Measurements from ENCODE around the gene XRCC6.
"Not testable (repeated sequence)": the region's sequence is repeated elsewhere in the genome, so short reads cannot be mapped to it uniquely, and the experiment has no call there.

Gene XRCC6

DNA sequence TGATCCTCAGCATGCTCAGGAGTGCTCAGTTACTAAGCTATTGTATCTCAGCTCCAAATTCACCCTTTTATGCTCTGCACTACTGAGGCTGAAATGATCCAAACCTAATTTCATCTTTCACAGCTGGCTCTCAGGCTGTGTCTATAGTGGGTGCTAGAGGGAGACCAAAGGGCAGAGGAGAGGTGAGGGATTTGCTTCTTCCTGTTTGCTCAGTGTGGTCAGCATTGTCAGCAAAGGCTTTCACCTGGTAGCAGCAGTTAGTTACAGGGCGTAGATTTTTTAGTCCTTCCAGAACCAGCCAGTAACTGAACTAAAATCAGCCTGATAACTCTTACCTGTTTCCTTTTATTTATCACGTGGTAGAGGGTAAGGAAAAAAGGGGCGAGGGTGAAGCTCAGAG, 33.2 kb downstream of the XRCC6 start:
- DNase-seq: no peak

DNA sequence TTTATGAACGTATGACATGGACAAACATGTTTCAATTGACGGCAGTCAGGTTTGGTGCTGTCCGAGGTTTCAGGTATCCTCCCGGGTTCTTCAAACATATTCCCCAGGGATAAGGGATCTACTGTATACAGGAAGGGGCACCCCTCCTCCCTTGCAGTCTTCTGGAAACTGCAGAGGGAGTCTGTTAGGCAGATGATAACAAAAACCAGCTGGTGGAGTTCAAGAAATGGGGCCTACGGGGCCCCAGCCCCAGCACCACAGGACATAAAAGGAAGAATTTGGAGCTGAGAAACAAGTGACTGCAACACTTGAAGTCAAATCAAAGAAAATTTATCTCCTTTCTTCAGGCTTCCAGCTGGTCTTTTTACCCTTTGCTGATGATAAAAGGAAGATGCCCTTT, 35.5 kb downstream of the XRCC6 start:
- DNase-seq: no peak

DNA sequence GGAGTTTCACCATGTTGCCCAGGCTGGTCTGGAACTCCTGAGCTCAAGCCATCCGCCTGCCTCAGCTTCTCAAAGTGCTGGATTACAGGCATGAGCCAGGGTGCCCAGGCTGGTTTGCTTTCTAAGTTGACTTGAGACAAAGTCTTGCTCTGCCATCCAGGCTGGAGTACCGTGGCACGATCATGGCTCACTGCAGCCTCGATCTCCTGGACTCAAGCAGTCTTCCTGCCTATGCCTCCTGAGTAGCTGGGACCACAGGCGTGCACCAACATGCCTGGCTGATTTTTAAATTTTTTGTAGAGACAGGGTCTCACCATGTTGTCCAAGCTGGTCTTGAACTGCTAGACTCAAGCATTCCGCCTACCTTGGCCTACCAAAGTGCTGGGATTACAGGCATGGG, 36.6 kb downstream of the XRCC6 start:
- DNase-seq: no peak

- DNase-seq: no peak
These were observed 37.8 kb downstream of the XRCC6 start for GRCh38 chr22:41658869-41659268.

DNA sequence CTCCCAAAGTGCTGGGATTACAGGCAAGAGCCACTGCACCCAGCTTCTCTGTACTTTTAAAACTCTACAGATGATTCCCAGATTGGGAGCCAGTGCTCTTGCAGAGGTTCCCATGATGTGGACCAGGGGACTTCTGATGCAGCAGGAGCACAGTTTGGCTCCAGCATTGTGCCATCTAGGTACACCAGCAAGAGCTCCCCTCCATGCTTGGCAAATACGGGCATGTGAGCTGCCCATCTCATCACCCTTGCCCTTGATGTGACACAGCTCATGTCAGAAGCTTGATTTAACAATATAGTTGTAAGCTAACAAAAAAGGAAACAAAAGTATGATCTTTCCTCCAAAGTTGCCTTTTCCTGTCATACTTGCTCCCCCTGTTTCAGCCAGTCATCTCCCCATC, 38.8 kb downstream of the XRCC6 start:
- no peak for DNase-seq

DNA sequence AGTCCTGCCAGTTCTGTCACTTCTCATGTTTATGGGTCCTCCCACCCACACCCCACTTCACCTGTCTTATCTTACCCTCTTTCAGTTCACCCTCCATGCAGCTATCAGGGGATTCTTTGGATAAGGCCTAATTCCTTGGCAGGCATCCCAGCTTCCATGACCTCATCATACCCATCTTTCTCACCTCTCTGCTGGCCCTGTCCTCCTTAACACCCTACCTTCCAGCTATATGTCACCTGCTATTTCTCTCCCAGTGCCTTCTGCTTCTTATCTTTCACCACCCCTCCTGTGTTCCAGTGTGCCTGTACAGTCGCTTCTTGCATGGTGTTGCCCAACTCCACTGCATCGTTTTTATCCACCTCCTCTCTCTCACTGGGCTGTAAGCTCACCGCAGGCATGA, 39.3 kb downstream of the XRCC6 start:
- DNase-seq: no peak

DNA sequence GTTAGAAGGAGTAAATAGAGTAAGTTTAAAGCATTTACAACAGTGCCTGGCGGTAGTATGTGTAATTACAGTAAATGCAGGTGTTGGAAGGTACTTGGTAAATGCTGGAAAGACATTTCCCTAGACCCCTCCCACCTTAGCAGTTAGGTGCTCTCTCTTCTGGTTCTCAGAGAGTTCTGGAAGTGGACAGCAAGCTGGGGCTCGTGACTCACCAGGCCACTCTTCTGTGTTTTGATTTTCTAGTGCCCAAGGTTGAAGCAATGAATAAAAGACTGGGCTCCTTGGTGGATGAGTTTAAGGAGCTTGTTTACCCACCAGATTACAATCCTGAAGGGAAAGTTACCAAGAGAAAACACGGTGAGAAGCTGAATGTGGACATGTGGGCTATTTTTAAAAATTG, 40.0 kb downstream of the XRCC6 start:
- DNase-seq: no peak

DNA sequence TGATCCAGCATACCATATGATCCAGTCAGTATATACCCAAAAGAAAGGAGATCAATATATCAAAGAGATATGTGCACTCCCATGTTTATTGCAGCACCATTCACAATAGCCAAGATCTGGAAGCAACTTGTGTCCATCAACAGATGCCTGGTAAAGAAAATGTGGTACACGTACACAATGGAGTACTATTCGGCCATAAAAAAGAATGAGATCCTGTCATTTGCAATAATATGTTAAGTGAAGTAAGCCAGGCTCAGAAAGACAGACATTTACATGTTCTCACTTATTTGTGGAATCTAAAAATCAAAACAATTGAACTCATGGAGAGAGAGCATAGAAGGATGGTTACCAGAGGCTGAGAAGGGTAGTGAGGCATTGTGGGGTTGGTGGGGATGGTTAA, 40.6 kb downstream of the XRCC6 start:
- DNase-seq: no peak

- not testable (repeated sequence) for DNase-seq
These were observed 42.5 kb downstream of the XRCC6 start for GRCh38 chr22:41663594-41663993.

DNA sequence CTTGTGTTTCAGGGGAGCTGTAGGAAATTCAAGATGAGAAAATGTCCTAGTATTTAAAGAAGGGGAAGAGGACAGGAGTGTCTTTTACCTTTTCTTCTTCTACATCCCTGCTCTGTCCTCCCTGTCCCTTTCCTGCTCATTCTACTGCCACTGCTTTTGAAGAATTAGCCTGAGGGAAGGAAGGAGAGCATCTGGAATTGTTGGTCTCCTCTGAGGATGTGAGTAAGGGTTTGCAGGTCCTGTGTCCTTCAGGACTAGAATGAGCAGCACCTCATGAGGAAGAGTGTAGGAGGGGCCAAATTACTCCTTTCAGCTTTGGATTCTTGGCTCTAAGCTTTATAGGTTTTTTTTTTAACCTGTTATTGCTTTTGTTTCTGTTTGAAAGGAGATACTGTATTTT, 43.4 kb downstream of the XRCC6 start:
- DNase-seq: no peak

GRCh38 chr22:41664951-41665350, 43.9 kb downstream of the XRCC6 start:
- no peak for DNase-seq

- no peak for DNase-seq
These were observed 48.1 kb downstream of the XRCC6 start for GRCh38 chr22:41668971-41669911.

DNA sequence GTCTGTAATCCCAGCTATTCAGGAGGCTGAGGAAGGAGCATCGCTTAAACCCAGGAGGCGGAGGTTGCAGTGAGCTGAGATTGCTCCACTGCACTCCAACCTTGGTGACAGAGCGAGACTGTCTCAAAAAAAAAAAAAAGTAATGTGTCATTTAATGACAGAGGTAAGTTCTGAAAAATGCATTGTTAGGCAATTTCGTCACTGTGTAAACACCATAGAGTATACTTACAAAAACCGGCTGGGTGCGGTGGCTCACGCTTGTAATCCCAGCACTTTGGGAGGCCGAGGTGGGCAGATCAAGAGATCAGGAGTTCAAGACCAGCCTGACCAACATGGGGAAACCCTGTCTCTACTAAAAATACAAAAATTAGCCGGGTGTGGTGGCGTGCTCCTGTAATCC, 51.0 kb downstream of the XRCC6 start:
- DNase-seq: not testable (repeated sequence)

DNA sequence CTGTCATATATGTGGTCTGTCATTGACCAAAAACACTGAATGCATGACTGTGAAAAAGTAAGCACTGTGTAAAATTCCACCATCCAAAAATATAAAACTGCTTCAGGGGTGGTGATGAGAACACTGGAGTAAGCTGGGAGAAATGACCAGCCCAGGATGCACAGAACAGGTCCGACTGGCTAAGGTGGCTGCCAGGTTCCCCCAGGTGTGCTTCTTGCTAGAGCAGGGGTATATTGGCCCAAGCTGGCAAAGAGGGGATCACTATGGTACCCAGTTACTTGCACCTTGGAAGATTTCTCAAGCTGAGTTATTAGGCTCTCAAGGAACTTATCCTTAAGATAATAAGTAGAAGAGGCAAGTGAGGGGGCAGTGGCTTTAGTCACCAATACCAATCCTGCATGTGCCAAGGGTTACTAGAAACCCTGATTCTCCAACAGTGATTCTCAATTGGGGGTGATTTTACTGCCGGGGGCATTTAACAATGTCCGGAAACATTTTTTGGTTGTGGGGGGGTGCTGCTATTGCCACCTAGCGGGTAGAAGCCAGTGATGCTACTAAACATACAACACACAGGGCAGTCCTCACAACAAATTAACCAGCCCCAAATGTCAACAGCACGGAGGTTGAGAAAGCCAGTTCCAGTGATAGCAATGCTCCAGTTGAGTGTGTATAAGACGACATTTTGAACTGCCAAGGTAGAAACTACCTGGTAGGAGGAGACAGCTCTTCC, 51.9 kb downstream of the XRCC6 start:
- DNase-seq: no peak

GRCh38 chr22:41674846-41675340, 53.8 kb downstream of the XRCC6 start:
- DNase-seq: no peak

DNA sequence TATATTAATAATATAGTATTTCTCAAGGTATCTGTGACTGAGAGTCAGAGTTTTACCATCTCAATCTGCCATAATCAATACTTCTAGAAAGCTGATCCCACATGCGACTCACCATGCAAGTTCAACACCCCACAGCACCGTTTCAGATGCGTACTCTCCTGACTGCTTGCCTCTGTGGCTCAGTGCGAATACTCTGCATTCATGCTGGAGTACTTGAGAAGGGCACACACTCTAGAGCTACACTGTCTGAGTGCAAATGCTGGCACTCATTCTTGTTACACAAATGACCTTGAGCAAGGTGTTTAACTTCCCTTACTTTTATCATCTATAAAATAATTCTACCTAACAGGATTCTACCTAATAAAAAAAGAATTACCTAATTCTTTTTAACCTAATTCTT, 55.0 kb downstream of the XRCC6 start:
- DNase-seq: no peak

- peak; percentile 45 for DNase-seq
These were observed 60.5 kb downstream of the XRCC6 start for GRCh38 chr22:41681616-41682015.

DNA sequence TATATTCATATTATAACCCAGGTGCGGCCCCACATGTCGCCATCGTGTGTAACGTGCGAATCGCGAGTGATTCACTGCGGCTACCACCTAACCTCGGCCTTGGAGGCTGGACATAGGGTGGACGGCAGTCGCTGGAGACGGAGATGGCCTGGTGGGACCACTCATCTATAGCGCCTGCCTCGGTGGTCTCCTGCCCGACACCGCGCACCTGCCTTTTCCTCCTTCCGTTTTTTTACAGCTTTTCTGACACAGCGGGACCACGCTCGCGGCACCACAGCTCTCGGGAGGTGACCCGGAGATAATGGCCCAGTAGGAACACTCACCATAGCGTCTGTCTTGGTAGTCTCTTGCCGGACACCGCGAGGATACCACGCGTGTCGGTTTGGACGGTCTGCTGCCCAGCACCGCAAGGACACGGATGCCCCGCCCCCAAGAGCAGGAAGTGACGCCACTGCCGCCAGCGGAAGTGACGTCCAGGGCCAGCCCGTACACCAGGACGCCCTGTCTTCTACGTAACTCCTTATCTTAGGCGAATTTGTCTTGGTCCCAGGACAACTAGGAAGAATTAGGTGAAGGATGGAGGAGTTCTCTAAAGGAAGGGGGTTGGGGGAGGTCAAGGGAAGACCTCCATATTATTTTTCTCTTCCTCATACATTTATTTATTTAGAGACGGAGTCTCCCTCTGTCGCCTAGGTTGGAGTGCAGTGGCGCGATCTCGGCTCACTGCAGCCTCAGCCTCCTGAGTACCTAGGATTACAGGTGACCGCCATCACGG, 61.1 kb downstream of the XRCC6 start:
- DNase-seq: peak; percentile 89

DNA sequence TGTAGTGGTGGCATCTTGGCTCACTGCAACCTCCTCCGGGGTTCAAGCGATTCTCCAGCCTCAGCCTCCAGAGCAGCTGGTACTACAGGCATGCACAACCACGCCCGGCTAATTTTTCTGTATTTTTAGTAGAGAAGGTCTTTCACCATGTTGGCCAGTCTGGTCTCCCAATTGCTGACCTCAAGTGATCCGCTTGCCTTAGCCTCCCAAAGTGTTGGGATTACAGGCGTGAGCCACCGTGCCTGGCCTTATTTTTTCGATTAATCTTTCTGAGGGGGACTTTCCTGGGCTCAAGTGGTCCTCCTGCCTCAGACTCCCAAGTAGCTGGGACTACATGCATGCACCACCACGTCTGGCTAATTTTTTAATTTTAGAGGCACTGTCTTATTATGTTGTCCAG, 62.0 kb downstream of the XRCC6 start:
- no peak for DNase-seq

- no peak for DNase-seq
These were observed 62.5 kb downstream of the XRCC6 start for GRCh38 chr22:41683616-41684015.

- DNase-seq: no peak
These were observed 63.1 kb downstream of the XRCC6 start for GRCh38 chr22:41684194-41684593.

GRCh38 chr22:41686890-41687289, 65.8 kb downstream of the XRCC6 start:
- not testable (repeated sequence) for DNase-seq

DNA sequence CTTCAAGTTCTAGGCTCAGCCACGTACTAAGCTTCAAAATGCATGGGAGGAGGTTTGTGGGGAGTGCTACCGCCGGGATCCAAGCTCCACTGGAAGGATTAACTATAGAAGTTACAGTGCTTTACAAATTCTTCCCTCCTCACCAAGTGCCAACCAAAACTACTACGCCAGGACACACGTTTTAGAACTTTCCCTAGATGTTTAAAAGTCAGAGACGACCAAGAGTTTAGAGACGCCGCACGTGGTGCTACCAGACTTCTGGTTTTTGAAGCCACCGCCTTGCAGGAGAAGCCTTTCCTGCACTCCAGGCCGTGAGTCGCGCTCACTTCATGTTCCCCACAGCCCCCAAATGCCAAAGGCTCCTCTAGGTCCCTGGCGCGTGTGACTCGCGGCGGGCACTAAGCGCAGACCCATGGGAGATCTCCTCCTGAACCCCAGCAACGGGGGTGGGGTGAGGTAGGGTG, 66.8 kb downstream of the XRCC6 start:
- peak; percentile 25 for DNase-seq
